Germinal center (tissue), 1 donor: ENCODE measurements around the gene SAMD4A.

ENCODE experiments used
- DNase-seq: peaks from one replicate; pipeline ENCODE4 v3.0.0; 2012; ENCODE audit warnings: mixed read lengths, low spot score

The SAMD4A gene

DNA sequence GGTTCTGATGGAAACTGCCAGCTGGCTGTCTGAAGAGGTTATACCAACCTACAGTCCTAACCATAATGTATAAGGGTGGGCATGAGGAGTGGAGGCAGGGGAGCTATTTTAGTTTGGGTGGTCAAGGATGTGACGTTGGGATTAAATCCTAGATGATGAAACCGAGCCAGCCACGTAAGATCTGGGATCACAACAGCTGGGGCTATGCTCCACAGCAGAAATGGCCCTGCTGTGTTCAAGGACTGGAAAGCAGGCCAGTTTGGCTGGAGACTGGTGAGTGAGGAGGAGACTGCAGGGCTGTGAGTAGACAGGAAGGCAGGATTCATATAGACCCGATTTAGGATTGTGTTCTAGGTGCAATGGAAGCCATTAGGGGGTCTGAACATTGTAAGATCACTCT, 66.1 kb downstream of the SAMD4A start:
- DNase-seq, result no peak

DNA sequence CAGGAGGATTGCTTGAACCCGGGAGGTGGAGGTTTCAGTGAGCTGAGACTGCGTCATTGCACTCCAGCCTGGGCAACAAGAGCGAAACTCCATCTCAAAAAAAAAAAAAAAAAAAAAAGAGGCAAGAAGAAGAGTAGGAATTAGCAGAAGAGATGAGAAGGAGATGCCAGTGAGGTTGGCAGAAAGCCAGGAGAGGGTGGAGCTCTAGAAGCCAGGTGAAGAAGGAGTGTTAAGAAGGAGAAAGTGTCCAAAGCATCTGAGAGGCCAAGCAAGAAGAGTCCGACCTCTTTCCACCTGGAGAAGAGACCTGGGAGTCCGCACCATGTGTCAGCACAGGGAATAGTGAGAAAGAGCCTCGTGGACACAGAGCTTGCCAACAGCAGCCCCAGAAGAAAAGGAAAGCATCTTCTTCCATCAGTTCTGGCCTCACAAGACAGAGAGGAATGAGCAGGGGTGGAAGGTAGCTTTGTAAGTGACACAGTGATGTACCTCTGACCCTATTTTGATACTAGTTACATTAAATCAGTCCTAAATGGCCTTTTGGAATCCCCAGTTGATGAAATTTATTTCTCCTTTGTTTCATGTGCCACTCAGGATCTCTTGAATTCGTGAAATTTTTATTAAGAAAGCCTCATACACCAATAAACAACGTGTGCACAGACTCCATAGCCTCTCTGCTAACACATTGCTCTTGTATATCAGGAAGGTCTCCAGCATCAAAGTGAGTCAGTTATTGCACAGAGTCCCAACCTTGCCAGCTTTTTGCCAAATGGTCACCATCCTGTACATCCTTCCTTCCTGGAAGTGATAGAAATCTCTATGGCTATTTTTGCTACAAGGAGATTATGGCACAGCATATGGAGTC, 70.6 kb downstream of the SAMD4A start:
- no peak for DNase-seq

DNA sequence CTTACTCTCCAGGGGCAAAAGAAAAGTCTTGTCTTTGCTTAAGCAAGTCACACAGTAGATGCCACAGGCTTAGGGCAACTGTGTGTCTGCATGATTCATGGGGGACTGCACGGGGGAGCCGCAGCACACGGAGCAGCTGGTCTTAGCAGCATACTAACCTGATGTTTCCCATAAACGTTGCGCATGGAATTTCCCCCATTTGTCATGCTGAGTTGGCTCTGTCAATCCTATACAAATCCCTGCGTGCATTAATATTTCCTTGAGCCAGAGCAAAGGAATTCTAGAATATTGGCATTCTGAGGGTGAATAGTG, 71.2 kb downstream of the SAMD4A start:
- DNase-seq, result no peak

DNA sequence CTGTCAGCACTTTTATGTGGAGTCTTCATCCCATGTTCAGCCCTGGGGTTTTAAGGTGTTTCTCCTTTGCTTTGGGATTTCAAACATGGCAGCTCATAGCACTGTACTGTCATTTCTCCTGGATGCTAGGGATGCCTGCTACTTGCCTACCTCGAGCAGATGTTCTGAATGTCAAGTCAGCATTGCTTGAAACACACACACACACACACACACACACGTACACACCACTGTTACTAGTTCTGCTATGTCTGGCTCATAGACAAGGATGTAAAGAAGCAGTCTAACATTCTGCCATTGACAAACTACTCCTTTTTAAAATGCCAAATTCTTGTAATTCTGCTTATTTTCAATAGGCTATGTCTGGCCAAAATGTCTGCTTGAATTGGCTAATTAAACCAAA, 72.7 kb downstream of the SAMD4A start:
- DNase-seq, result no peak

DNA sequence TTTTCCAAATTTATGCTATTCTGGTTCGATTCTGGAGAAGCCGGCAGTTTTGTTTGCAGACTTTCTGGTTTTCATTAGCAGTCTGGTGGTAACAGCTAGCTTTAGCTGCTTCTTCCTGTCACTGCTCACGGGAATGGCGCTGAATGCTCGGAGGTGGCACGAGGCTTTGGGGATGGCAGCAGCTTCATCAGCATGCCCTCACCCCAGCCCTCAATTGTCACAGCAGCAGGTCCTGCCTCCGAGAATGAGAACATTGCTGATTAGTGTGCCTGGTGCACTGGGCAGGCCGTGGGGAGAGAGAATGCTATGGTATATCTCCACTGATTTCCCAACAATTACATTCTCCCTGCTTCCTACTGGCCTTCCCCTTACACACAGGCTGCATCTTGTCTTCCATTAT, 73.6 kb downstream of the SAMD4A start:
- no peak for DNase-seq

DNA sequence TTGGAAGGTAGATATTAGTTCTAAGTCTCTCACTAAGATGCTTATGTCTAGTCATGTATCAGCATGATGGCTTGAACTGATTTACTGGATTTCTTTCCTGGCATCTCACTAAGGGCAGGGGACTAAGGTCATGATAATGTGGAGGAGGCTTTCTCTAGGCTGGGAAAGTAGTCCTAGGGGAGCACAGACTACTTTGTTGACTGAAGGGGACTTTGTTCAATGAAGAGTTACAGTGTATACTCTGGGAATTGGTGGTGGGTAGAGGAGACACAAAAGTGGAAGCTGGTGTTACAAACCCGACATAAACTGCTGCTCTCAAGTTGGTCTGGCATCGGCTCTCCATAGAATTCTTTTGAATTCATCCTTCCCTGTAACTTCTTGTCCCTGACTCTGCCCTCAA, 75.2 kb downstream of the SAMD4A start:
- no peak for DNase-seq

DNA sequence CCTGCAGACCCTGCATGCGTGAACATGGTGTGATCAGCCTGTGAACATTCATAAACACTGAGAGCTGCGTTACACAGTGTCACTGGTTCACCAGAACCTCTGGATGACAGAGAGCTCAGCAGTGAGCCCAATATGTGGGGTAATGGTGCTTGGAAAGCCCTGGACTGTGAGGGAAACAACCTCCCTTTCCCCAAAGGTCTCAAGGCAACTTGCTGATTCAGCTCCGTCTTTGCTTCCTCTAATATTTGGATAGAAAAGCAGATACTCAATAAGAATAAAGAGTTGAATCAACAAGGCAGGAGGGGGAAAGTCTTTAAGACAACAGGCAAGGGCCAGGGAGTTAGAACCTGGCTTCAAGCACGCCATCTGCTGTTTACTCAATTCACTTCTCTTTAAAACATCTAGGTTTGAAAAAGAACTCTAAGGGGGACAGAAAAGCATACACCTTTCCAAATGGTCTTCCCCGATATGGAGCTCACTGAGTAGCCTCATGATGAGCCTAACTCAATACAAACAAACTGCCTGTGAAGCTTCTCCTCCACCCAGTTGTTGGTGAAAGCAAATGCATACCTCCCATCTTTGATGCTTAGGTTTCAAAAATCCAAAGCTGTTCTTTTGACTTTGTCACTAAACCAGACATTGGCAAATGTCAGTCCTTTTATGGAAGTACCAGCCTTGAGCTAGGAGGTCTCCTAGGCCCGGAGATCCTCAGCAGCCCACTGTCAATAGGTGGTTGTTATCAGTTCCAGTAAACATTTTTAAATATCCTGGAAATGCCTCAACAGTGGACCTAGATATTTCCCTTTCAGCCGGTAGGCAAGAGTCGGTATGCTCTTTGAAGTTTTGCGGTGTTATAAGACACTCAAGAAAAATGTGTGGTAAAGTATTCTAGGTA, 76.1 kb downstream of the SAMD4A start:
- no peak for DNase-seq

DNA sequence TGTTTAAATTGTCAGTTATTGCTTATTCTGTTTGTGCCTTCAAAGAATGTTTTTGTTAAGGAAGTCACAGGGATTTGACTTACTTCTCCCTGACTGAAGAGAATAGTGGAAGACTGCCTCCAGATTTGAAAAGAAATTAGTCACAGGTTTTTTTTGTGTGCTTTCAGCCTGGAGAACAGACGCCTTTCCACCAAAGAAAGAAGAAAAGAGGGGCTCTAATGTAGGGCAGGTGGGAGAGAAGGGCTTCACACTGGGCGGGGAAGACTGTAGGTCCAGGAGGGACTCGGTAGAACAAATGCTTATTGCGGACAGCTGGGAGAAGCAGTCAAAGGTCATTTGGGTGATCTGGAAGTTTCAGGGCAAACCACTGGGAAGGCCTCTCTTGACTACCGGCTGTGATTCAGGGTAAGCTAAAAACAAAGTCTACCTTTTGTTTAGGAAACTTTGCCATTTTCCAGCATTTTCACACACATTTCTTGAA, 76.8 kb downstream of the SAMD4A start:
- no peak for DNase-seq

DNA sequence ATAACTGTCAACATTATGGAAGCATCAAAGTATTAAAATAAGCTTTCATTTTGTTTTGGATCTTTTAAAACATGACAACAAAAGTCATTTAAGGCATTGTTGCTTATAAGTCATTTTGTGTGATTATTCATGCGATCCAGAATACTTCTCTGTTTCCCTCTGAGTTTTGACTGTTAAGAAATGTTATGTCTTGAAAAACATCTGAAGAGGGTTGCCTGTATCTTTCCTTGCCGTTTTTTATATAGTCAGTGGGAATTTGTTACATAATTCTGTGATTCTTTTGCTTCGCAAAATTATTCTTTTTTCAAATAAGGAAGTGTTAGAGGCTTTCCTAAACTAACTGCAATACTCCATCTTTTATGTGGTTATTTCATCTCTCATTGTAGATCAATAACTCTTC, 78.7 kb downstream of the SAMD4A start:
- no peak for DNase-seq

DNA sequence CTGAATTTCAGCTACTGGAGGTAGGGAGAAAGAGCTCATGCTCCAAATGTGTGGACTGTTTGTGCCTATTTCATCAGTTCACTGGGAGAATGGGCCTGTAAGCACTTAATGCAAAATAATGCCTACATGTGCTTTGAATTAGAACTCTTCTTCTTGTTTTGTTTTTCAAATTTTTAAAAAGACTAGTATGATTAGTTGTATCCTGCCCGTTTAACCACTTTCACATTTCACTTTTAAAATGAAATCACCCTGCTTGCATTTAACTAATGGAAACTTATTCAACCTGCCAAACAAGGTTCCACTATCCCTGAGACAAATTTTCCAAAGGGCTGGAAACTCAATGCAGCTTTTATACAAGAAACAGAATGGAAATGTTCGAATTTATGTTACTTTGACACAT, 79.7 kb downstream of the SAMD4A start:
- DNase-seq, result no peak

DNA sequence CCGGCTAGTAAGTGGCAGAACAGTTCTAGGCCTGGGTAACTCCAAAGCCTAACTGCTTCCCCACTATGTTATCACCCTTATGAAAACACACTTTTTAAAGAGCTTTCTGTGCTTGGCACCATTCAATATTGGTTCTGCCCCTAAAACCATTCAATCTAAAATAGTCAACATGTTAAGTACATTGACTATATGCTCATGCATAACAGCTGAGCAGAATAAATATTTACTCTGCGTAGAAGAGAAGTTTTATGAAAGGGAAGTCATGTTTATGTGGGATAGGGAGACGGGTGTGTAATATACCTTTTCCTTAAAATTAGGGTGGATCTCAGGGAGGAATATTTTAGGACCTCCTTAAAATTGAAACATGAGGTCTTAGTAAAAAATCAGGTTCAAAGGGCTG, 80.5 kb downstream of the SAMD4A start:
- no peak for DNase-seq

DNA sequence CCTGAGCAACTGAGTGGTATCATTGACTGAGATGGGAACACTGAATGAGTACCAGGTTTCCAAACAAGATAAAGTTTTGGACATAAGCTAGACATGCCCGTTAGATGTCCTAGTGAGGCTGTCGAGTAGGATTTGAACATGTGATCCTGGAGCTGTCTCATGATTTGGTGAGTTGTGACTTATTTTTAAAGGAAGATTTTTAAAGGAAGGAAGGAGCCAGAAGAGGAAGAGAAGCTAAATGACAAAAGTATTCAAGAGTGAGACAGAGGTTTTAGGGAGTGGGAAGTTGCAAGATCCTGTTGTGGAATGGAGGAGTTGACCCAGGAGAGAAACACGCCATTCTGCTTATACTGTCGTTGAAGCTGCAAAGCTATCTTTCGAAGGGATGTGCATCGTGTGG, 82.1 kb downstream of the SAMD4A start:
- no peak for DNase-seq

DNA sequence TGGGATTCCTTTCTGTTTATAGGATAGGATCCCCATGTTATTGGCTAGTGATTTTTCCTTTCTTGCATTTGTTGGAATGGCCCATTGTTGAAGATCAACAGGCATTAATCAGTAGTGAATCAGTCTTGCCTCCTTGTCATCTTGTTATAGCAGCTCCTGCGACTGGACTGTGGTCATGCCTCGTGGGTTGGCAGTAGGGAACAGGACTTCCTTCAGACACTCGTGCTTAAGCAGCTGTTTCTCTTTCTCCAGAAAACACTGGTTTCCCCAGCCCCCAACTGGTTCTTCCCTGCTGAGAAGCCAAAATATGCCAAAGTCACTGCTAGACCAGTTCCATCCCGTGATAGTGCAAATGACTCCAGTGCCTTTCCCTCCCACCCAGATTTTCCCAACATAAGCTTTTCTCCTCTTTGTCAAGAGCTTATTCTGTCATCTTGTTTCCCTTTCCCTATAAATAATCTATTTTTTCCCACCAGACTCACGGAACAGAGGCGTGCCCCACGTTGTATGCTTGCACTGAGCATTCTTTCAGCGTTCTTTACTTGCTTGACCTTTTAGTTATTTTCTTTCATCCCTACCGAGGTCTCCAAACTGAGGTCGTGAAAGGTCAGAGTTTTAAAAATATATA, 83.5 kb downstream of the SAMD4A start:
- no peak for DNase-seq

DNA sequence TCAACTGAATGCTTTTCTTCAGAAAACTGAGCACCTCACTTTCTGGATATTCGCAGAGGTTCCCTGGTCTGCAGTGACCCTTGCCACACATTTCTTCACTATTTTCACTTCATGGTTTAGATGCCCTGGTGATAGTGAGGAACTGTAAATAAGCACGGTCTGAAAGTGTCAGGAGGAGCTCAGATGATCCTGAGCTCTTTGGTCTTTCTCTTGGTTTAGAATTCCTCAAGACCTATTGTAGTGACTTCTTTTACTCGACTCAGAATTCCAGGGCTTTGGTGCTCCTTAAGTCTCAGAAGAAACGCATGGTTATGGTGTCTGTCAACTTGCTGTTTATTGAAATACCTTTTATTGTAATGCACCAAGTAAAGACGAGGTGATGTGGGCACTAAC, 84.0 kb downstream of the SAMD4A start:
- no peak for DNase-seq

DNA sequence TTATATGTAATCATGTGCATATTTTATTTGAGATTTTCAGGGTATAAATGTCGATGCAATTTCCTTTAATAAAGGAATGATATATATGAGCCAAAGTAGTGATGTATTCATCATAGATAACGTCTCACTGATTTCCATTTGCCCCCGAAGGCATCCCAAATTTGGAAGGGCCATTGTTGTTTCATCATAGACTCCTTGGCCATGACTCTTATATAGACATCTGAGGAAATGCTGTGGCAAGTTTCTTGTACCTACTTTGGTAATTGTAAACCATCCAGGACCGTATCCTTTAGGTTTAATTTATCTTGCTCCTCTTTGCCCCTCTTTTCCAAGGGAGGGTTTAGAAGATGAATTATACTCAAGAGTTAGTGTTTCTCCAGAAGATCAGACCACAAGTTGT, 84.7 kb downstream of the SAMD4A start:
- no peak for DNase-seq

DNA sequence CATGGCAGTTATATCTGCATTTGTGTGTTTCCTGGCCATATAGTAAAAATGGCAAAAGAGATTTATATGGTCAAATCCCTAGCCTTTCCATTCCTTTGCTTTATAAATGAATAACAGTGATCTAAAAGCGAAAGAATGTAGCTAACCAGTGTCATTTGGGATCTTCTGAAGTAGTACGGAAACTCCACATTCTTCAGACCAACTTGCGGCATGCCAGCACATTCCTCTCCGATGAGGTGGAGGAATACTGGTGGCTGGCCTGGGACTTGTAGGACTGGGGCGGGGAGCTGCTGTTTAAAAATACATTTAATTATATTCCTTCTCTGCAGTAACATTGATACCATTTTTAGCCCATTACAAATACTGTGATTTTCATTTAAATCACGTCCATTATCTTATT, 85.3 kb downstream of the SAMD4A start:
- no peak for DNase-seq

DNA sequence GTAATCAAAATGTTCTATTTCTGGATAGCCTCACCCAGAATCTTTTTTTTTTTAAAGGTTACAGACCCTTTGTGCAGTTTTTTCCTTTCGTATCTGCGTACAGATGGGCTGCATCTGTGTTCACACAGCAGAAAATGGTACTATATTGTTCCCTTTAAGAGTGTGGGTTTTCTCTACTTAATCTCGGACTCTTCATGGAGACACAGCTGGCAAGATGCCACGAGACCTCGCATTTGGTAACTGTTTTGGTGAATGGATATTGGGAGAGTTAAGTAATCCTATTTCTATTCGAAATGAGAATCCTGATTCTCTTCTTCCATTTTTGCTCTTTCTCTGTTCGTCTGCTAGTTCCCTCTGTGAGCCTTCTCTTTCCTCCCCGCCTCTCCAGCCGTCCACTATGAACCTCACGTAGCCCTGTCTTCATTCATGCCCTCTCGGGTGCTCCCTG, 85.7 kb downstream of the SAMD4A start:
- no peak for DNase-seq

DNA sequence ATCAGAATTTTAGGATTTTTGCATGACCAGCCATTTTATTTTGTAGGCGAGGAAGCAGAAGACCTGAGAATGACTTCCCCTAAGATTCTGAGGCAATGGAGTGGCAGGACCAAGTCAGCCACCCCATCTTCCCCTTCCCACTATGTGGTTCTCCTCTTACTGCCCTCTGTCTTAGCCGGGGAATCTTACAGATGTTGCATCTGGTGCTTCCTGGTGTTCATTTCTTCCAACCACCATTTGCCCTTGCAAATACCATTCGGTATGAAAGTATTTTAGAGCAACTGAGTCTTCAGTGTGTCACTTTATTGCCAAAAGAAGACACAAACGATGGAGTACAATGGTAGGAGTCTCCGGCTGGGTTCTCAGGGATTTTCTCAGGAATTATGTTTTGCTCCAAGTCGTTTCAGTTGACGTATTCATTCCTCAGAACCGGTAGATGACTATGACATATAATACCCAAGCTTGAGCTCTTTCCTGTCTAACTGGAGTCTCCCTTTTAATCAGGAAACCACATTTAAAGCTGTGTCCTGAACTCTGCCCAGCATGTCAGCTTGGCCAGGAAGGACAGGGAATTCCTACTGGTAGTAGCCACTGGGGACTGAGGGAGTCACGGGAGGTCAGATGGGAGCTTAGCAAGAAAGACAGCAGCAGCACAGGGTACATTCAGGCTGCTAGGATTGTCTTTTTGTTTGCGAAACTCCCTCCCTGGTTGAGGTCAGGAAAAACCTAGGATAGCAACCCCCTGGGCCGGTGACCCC, 87.0 kb downstream of the SAMD4A start:
- DNase-seq, result no peak

DNA sequence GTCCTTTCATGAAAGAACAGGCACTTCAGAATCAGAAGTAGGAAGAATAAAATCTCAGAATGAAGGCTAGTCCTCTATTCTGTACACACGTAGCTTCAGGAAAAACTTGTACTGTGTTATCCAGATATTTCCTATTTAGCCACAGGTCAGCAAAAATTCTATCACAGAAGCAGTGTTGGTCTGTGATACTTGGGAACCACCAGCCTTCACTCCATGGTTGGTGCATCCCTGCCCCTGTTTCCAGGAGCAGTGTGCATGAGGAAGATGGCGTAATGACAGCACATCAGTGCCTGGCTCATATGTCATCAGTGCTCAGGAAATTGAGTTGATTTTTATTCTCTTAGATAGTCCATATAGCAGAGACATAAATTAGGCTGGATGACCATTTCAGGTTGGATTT, 87.7 kb downstream of the SAMD4A start:
- DNase-seq, result no peak

DNA sequence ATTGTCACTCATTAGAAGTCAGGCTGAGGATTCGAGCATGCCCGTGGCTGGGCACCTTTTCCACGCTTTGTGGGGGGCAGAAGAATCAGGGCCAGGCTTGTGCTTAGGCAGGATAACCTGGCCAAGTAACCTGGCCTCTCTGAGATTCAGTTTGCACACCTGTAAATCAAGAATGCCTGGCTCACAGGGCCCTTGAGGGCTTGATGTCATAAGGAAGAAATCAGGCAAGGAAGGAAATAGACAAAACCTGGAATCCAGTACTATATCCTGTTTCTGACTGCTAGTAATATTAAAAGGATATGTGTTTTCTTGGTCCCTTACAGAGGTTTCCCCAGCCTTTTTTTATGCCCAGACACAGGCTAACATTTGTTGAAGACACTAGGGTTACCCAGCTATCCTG, 91.9 kb downstream of the SAMD4A start:
- no peak for DNase-seq

DNA sequence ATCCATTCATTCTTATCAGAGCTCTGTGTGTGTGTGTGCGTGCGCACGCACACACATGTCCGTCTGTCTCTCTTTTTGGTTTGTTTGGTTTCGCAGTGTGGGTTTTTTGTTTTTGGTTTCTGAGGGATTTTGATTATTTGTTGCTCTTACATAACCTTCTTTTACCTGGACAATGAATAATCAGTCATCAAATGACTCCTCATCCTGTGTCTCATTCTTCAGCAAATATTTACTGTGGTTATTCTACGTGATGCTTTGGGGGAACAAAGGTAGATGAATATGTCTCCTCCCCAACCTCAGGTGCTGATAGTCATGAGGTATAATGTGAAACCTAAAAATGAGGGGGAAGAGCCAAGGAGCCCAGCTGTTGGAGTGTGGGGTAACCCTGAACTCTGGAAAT, 92.4 kb downstream of the SAMD4A start:
- DNase-seq, result no peak

DNA sequence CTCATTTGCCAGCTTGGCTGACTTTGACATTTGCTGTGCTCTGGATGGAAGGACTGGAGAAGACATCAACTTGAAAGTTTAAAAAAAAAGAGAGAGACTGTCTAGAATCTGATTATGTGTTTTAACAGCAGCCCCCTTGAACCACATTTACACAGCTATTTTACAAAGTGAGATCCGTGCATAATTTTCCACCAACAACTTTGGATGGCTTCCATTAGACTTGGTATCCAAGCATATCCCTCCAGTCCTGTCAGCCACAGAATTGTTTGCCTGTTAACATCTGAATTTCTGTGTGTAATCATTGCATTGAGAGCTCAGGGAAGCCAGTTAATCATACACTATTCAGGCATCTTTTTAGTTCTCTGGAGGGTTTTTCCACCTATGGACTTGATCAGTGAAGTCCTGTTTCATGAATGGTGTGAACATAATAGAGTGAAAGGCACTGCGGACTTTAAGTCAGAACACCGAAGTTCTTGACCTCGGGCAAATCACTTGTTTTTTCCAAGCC, 93.7 kb downstream of the SAMD4A start:
- no peak for DNase-seq
